T-helper 2 cell (primary cell): ENCODE data around the gene MYO5B.
"Not testable (repeated sequence)": the region's sequence is repeated elsewhere in the genome, so short reads cannot be mapped to it uniquely, and the experiment has no call there.

Experiments
- DNase-seq, 5 experiments: peaks; one replicate each; pipeline versions ENCODE4 v3.0.0 to v3.0.0-alpha.2; 2012 to 2022

Gene MYO5B

DNA sequence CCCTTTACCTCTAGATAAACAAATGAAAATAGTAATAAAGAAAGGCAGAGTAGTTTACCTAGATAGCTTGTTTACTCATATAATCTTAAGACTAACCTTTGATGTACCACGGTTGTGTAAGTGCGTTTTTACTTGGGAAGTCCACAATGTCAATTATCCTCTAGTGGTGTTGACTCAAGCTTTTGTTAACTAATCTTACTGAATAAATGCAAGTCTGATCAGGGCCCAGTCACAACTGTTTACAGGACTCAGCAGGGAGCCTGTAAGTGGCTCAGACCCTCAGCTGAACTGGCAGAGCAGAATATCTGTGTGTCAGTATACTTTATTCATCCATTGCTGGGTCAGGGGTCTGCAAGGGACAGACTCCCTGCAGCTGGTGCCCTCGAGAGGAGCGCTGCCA is 283.5 kb downstream of the MYO5B start:
- DNase-seq: no peak

DNA sequence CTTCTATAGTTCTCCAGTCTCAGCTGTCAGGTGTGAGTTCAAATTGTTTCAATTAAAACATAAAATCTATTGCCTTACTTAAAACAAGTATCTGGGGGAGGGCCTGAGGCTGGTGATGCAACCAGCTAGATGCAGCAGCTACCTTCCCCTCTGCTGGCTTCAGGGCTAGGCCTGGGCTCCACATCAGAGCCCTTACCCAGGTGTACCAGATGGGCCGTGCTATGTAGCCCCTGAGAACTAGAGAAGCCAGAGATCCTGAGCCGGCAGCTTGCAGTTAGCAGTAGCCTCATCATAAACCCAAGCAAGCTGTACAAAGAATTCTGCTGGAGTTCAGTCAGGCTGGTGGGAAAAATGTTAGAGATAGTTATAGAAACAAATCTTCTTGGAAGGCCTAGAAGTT is 284.0 kb downstream of the MYO5B start:
- DNase-seq: no peak

- DNase-seq: no peak
Observed at GRCh38 chr18:49910019-49910418, 284.9 kb downstream of the MYO5B start.

DNA sequence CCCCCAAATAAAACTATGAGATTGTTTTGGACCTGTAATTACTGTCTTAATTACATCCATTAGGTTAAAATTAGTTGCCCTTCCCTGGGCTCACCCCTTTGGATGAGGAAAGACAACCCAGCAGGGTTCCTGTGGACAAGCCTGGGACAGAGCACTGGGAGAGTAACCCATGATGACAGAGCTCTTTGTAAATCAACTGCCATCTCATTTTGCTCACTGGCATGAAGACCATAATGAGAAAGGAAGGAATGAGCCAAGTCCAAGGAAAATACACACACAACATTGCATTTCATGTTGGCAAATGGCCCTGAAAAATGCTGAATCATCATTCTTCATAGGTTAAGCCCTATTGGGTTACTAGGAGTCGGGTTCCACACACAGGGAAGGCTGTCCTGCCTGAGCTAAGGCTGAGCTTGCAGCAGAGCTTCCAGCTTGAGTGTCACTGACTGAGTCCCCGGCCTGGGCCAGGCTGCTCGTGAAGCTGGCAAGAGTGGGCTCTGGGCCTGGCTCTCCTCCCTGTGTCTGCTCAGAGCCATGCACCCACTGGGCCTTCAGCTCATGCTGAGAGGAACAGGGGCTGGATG is 287.5 kb downstream of the MYO5B start:
- no peak for DNase-seq

DNA sequence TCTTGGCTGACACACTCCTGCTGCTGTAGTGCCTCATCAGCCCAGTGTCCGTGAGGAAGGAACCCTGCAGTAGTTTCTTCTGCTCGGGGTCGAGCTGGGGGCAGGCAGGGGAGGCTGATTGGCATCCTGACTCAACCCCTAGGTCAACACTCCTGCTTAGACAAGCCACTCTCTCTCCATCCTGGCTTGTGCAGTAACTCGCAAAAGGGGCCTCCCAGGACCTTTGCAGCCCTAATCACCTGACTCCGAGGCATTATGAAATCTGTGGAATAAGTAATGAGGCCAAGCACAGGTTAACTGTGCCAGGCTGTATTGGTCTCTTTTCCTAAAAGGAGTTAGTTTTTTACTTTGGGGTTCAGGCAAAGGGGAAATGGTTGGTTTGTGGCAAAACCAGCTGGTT is 289.2 kb downstream of the MYO5B start:
- no peak for DNase-seq

- peak in 1 of 5 experiments; percentile 52 for DNase-seq
Observed at GRCh38 chr18:49904871-49905555, 289.9 kb downstream of the MYO5B start.

DNA sequence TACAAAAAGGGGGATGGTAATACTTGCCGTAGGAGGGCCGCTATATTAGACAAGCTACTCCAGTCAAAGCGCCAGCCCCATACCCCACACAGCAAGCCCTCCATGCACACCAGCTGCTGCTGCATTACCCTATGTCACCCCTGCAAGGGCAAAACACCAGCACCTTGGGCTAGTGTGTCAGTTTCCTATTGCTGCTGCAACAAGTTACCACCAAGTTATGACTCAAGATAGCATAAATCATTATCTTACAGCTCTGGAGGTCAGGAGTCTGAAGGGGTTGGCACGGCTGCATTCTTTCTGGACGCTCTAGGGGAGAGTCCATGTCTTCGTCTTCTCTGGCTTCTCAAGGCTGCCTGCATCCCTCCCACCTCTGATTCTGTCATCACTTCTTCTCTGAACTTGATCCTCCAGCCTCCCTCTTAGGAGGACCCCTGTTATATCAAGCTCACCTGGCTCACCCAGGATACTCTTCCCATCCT is 293.0 kb downstream of the MYO5B start:
- no peak for DNase-seq

DNA sequence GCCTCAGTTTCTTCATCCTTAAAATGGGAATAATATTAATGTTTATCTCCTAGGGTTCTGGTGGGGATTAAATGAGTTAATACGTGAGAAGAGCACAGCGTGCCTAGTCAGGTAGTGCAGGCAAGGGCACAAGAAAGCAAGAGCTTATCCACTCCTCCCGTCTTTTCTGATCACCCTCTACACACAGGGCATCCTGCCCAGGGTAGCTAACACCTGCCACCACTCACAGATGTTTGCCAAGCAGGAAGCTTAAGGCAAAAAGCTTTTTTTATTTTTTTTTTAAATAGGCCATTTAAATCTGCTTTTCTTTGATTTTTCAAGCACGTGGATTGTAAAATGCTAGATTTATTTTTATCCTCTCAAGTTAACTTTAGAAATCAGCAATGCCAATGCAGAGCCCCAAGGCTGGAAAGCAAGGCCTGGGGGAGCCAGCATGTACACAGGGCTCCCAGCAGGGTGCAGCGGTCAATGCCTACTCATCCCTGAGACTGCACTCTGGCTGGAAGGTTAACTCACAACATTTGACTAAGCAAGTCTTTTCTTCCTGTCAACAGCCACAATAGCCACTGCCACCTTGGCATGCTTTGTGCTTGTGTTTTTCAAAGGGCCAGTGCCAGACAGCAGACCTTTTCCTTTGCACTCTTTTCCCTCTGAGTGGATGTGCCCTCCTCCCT is 295.2 kb downstream of the MYO5B start:
- DNase-seq: no peak

- peak in 3 of 5 experiments; percentile 22 to 76 (median 40) for DNase-seq
Observed at GRCh38 chr18:49898421-49898820, 296.5 kb downstream of the MYO5B start.

GRCh38 chr18:49894517-49895226 is 300.3 kb downstream of the MYO5B start:
- no peak for DNase-seq

- no peak for DNase-seq
Observed at GRCh38 chr18:49893036-49893435, 301.9 kb downstream of the MYO5B start.

GRCh38 chr18:49892148-49892924 is 302.6 kb downstream of the MYO5B start:
- DNase-seq: no peak

- DNase-seq: no peak
Observed at GRCh38 chr18:49890041-49890440, 304.9 kb downstream of the MYO5B start.

- not testable (repeated sequence) for DNase-seq
Observed at GRCh38 chr18:49889552-49889951, 305.4 kb downstream of the MYO5B start.

- no peak for DNase-seq
Observed at GRCh38 chr18:49886891-49887764, 307.8 kb downstream of the MYO5B start.

- no peak for DNase-seq
Observed at GRCh38 chr18:49884959-49885358, 310.0 kb downstream of the MYO5B start.

- DNase-seq: no peak
Observed at GRCh38 chr18:49884465-49884864, 310.5 kb downstream of the MYO5B start.

DNA sequence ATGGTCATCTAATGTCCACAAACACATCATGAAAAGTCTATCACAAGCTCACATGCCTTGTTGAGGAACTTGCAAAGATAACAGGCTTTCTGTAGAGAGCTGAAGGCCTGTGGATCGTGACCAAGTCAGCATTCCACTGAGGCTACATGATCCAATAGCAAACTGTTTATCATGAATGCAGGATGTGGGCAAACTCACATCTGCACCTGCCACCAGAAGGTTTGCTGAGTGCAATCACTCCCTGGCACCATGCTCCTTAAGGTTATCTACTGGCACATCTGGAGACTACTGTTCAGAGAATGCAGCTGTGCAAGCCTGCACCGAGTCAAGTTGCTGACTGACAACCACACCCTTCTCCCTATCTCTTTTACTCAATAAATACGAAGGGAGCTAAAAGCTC is 314.3 kb downstream of the MYO5B start:
- DNase-seq: peak in 1 of 5 experiments; percentile 21

DNA sequence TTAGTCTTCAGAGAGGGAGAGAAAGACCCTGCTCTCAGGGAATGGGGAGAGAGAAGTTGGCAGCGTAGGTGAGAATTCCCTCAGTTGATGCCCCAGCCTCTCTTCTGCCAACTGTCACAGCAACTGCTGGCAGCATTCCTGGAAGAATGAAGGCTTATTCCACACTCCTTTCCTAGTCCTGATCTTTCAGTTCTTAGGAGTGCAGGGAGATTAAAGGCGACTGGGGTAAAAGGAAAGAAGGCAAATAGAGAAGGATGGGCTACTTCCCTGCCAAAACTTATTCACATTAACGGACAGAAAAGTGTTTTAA is 315.7 kb downstream of the MYO5B start:
- no peak for DNase-seq

GRCh38 chr18:49878567-49879270 is 316.2 kb downstream of the MYO5B start:
- no peak for DNase-seq

GRCh38 chr18:49878015-49878414 is 316.9 kb downstream of the MYO5B start:
- no peak for DNase-seq
